SHP77 (cell line): ENCODE results near the gene ZSWIM9.

ENCODE experiments used
- DNase-seq, 2 experiments: peaks; one replicate each; lab custom pipeline; 2025; lab: John Stamatoyannopoulos, UW

Gene ZSWIM9

DNA sequence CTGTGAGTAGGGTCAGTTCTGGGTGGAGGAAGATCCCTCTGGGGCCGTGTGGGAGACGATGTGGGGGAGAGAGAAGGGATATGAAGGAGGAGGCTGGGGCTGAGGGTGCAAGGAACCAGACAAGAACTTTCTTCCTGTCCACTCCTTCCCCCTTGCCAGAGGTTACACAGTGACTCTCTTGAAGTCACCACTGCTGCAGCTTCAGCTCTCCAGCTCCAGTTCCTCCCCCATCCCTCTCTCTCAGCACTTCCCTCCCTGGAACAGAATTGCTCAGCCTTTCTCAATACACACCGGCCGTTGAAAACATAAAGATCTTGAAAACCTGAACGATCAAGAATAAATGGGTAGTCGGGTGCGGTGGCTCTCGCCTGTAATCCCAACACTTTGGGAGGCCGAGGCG, 5.1 kb downstream of the ZSWIM9 start:
- DNase-seq: no peak

DNA sequence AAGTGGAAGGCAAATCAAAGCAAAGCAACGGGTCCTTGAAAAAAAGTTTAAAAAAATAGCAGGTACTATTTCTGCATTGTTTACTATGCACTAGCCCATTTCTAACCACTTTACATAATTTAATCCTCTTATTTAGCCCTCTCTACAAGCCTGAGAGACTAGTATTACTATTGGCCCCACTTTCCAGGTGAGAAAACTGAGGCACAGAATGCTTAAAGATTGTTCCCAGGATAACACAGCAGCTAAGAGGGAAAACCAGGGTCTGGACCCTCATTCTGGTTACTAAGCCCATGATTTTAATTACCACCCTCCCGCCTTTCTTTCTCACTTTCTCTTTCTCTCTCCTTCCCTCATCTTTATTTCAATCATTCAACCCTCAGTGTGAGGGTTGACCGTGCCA, 5.7 kb downstream of the ZSWIM9 start:
- DNase-seq: no peak

- no peak for DNase-seq
Observed at GRCh38 chr19:48181505-48181904, 11.0 kb downstream of the ZSWIM9 start.

DNA sequence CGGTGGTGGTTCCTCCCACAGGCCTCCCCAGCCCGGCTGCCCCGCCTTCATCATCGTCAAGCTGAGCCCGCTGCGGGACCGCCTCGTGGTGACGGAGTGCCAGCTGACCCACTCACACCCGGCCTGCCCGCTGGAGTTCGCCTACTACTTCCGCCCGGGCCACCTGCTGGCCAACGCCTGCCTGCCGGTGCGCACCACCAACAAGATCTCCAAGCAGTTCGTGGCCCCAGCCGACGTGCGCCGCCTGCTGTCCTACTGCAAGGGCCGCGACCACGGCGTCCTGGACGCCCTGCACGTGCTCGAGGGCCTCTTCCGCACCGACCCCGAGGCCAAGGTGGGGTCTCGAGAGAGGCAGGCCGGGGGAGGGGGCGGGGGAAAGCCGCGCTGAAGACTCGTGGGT, 12.0 kb downstream of the ZSWIM9 start:
- no peak for DNase-seq

DNA sequence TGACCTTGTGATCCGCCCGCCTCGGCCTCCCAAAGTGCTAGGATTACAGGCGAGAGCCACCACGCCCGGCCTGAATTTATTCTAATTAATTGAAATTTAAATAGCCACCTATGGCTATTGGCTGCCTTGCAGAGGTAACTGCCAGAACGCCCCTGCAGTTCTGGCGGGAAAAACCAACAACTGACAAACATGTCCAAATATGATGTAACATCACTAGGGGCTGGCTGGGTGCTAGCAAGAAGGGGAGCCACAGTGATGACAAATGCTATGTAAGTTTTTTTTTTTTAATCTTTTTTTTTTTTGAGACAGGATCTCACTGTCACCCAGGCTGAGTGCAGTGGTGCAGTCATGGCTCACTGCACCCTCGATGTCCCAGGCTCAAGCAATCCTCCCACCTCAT, 12.9 kb downstream of the ZSWIM9 start:
- DNase-seq: no peak

GRCh38 chr19:48186015-48186414, 15.5 kb downstream of the ZSWIM9 start:
- no peak for DNase-seq

DNA sequence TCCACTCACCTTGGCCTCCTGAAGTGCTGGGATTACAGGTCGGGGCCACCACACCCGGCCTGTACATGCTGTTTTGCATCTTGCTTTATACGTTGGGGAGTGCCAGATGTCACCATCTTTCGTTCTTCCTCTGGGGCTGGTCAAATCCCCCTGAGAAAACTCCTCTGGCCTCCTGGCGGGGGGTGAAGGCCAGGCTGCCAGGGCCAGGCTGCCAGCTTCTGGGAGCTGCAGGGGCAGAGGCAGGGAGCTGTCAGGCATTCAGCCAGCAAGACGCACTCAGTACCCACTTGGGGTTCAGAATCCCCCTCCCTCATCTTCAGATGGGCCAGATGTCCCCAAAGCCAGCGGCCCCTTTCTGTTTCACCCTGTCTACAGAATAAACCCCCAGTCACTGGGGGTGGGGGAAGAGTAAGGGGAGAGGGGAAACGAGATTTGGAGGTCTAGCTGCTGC, 16.1 kb downstream of the ZSWIM9 start:
- DNase-seq: no peak

DNA sequence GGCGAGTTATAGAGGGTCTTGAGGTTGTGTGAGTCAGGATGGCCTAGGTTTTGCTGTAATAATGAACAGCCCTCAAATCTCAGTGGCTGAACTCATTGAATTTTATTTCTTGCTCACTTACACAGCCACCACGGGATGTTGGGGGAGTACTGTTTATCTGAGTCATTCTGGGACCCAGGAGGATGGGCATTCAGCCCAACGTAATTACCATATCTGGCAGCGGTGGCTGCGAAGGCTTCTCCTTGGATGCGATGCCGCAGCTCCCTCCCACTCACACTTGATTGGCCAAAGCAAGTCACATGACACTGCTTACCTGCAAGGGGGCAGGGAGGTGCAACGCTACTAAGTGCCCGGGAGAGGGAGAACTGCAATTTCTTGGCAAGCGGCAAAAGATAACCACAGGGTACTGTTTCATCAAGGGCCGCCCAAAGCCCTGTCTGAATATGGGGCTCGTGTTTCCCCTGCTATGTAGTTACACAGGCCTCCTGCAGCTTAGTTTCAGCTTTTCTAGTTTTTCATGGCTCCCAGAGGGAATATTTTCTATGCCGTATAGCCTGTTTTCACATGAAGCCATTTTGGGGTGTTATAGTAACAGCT, 19.9 kb downstream of the ZSWIM9 start:
- no peak for DNase-seq

DNA sequence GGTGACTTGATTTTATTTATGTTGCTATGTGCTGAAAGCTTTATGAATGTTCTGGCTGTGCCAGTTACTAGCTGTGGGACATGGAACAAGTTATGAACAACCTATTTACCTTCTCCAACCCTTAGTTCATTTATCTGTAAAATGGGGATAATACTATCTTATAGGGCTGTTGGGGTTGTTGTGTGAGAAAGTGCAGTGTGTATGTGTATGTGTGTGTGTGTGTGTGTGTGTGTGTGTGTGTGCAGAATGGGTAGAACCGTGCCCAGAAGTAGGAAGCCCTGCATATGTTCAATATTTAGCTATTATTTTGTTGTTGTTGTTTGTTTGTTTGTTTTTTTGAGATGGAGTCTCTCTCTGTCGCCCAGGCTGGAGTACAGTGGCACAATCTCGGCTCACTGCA, 20.4 kb downstream of the ZSWIM9 start:
- DNase-seq: no peak

DNA sequence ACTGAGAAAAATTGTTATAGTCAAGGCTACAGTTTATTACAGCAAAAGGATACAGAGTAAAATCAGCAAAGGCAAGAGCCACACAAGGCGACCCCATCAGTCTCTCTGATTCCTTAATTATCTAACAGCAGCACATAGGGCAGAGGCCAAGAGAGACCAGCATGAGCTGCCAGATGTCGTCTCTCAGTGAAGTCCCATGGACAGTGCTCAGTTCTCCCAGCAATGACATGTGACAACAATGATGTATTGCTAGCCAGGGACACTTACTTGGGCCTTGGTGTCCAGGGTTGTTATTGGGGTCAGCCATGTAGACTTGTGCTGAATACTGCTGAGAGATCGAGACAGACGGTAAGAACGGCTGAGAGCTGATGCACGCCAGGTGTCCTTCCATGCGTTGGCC, 22.3 kb downstream of the ZSWIM9 start:
- DNase-seq: no peak

DNA sequence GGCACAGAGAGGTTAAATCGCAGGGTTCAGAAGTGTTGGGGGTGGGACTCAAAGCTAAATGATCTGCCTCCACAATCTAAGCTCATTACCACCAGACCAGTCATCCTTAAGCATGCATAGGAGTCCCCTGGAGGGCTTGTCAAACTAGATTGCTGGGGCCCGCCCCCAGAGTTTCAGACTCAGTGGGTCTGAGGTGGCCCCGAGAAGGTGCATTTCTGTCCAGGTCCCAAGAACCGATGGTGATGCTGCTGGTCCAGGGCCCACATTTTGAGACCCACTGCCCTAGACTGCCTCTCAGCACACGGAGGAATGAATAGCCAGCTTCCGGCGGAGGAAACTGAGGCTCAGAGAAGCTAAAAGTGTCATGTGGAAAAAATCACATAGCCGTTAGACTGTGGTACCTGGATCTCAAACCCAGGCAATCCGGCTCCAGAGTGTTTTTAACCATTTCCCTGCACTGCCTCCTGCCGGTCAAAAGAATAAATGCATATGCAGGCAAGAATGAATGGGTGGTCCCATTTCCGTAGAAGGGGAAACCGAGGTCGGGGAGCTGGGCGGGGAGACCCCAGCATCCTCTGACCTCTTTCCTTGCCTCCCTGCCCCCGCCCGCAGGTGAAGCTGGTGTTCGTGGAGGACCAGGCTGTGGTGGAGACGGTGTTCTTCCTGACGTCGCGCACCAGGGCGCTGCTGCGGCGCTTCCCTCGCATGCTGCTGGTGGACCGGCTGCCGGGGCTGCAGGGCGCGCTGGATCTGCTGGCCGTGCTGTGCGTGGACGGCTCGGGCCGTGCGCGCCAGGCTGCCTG, 23.8 kb downstream of the ZSWIM9 start:
- no peak for DNase-seq

- no peak for DNase-seq
Observed at GRCh38 chr19:48194844-48195830, 24.7 kb downstream of the ZSWIM9 start.

- no peak for DNase-seq
Observed at GRCh38 chr19:48196321-48196763, 25.9 kb downstream of the ZSWIM9 start.

- no peak for DNase-seq
Observed at GRCh38 chr19:48196933-48197665, 26.6 kb downstream of the ZSWIM9 start.

GRCh38 chr19:48203222-48203793, 32.8 kb downstream of the ZSWIM9 start:
- no peak for DNase-seq

DNA sequence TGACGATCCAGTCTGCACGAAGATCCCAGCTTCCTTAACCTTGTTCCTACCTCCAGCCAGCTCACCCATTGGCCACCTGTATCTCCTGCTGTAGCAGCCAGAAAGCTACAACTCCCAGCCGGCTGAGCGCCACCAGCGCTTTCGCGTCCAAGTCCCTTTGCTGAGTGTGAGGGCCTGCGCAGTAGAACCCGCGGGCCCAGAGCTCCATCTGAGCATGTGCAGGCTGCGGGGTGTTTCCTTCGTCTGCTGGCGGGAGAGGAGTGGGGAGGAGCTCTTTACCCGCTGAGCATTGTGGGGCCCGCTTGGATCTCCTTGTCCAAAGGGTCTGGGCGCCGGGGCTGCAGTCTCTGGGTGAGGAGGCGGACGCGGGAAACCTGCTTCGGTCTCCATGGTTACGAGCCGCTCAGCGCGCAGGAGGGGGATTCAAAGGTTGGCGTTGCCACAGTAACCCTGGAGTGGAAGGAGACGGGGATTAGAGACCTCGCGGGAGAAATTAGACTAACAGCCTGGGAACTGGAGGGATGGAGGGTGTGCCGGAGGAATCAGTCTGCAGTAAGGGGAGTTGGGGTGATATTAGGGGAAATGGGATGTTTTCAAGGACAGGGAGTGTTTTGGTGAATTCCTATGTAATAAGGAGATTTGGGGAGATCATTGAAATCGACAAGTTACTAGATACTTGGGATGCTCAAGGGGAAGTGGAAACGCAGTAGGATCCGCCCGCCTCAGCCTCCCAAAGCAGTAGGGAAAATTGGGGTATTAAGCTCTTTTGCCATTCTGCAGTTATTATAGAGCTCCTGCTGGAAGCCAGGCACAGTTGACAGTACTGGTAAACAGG, 33.5 kb downstream of the ZSWIM9 start:
- DNase-seq: peak; percentile 98 to 99

- DNase-seq: no peak
Observed at GRCh38 chr19:48206397-48207093, 36.1 kb downstream of the ZSWIM9 start.

- DNase-seq: no peak
Observed at GRCh38 chr19:48210005-48210404, 39.5 kb downstream of the ZSWIM9 start.

GRCh38 chr19:48213959-48214358, 43.5 kb downstream of the ZSWIM9 start:
- no peak for DNase-seq

- DNase-seq: no peak
Observed at GRCh38 chr19:48216933-48217332, 46.5 kb downstream of the ZSWIM9 start.
